ENCODE measurements around the gene ZFP92. TPM values are rescaled to one million over a fixed set of nuclear protein-coding genes. Genes with fewer than 3 reads are reported as not detected.

ZFP92 gene
- total and polyA plus RNA-seq, 4 donors: 0.23 to 0.99 (median 0.81) TPM

DNA sequence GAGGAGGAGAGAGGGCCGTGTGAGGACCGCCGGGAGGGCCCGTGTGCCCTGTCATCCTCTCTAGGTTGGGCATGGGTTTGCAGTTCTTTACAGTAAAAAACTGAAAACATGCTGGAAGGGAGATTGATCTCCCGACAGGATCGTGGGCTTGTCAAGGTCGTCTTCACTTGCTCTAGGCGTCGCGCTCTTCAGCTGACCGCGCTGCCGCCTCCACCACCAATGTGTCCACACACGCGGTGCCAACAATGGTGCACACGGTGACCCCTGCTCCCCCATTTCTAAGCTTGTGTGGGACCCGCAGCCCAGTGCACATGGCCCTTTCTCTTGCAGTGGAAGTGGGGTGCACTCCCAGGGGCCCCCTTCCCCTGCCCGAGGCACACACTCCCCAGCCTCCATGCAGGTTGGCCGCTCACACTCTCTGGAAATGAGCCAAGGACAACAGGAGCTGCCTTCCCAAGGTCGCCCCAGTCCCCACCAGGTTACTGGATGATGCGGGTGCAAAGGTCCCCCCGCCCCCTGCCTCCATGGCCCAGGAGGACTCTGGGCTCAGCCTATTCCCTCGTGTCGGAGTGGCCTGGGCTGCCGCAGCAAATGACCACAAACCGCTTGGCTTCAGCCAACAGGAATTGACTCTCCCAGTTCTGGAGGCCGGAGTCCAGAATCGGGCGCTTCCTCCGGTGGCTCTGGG, 1.7 kb upstream of the ZFP92 start:
- intact Hi-C loops (cut with DNase I): no loop called here
- 87 to 96% methylated on average over 28 to 30 of the region's 30 CpGs for WGBS, 2 donors
- no peaks in the 10 kb centered on the region for H3K36me3 ChIP-seq (ENCODE audit: control insufficient read depth in 1 of 2, insufficient read depth in 2 of 2, low read length in 1 of 2)
- no peaks in the 10 kb centered on the region for H3K9me3 ChIP-seq (ENCODE audit: control insufficient read depth, low read length)
- H3K4me3 ChIP-seq (ENCODE audit: low read length in 2 of 2): no peak overlapping the region
- H3K27me3 ChIP-seq (ENCODE audit: control insufficient read depth in 1 of 2, insufficient read depth in 2 of 2, low read length in 1 of 2): no peaks in the 10 kb centered on the region
- peaks cover 0 to 3% of the 10 kb centered on the region in 2 donors for H3K4me1 ChIP-seq (ENCODE audit: control insufficient read depth in 1 of 2, insufficient read depth in 2 of 2, low read length in 2 of 2)
- ATAC-seq (ENCODE audit: low FRiP score): no peak
- H3K27ac ChIP-seq (ENCODE audit: low read depth in 1 of 2, low read length in 2 of 2): no peak overlapping the region
- DNase-seq: peak in 1 of 2 donors; percentile 60

DNA sequence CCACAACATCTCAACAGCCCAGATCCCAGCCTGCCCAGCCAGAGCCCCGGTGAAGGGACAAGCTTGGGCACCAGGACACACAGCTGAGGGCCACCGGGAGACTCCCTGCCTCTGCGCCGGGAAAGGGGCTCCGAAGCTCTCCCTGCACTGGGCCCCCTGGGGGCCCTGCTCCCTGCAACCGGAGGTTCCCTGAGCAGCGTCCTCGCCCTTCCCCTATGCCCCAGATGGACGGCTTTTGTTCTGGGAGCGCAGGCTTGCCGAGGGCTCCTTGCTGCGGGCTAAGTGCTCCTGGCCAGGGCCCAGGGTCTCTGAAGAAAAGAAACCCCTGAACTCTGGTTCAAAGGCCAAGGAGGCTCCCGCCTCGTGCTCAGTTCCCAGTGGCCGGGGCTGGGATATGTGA, 899 bp upstream of the ZFP92 start:
- Histone ChIP-seq H3K27me3 (ENCODE audit: control insufficient read depth in 1 of 2, insufficient read depth in 2 of 2, low read length in 1 of 2) (no peaks in the 10 kb centered on the region), H3K9me3 (ENCODE audit: control insufficient read depth, low read length) (no peaks in the 10 kb centered on the region), H3K27ac (ENCODE audit: low read depth in 1 of 2, low read length in 2 of 2) (no peak overlapping the region), H3K4me3 (ENCODE audit: low read length in 2 of 2) (no peak overlapping the region), H3K36me3 (ENCODE audit: control insufficient read depth in 1 of 2, insufficient read depth in 2 of 2, low read length in 1 of 2) (no peaks in the 10 kb centered on the region), H3K4me1 (ENCODE audit: control insufficient read depth in 1 of 2, insufficient read depth in 2 of 2, low read length in 2 of 2) (peaks cover 0 to 3% of the 10 kb centered on the region in 2 donors)
- DNase-seq (peak in 1 of 2 donors; percentile 40), ATAC-seq (ENCODE audit: low FRiP score) (no peak)
- intact Hi-C loops (cut with DNase I): no loop called here
- 92 to 94% methylated on average over 15 of the region's 15 CpGs for WGBS, 2 donors

DNA sequence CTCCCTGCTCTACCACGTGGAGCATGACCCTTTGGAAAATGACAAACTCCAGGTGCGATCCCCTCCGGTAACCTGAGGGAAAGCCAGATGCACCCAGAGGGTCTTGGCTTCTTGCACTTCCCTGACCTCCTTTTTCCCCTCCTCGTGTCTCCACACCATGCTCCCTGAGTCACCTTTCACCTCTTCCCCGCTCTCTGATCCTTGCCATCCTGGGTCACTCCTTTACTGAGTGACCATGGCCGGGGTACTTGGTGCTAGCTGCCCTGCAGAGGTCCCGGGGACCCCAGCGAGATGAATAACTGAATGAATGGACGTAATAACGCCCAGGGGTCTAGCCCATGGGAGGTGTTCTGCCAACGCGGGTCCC, 401 bp upstream of the ZFP92 start:
- no peaks in the 10 kb centered on the region for H3K27me3 ChIP-seq (ENCODE audit: control insufficient read depth in 1 of 2, insufficient read depth in 2 of 2, low read length in 1 of 2)
- H3K4me1 ChIP-seq (ENCODE audit: control insufficient read depth in 1 of 2, insufficient read depth in 2 of 2, low read length in 2 of 2): peaks cover 0 to 3% of the 10 kb centered on the region in 2 donors
- no peak overlapping the region for H3K4me3 ChIP-seq (ENCODE audit: low read length in 2 of 2)
- H3K36me3 ChIP-seq (ENCODE audit: control insufficient read depth in 1 of 2, insufficient read depth in 2 of 2, low read length in 1 of 2): no peaks in the 10 kb centered on the region
- intact Hi-C loops (cut with DNase I): no loop called here
- DNase-seq (no peak), ATAC-seq (ENCODE audit: low FRiP score) (no peak)
- 46 to 61% methylated on average over 12 of the region's 12 CpGs for WGBS, 2 donors
- H3K27ac ChIP-seq (ENCODE audit: low read depth in 1 of 2, low read length in 2 of 2): no peak overlapping the region
- H3K9me3 ChIP-seq (ENCODE audit: control insufficient read depth, low read length): no peaks in the 10 kb centered on the region

DNA sequence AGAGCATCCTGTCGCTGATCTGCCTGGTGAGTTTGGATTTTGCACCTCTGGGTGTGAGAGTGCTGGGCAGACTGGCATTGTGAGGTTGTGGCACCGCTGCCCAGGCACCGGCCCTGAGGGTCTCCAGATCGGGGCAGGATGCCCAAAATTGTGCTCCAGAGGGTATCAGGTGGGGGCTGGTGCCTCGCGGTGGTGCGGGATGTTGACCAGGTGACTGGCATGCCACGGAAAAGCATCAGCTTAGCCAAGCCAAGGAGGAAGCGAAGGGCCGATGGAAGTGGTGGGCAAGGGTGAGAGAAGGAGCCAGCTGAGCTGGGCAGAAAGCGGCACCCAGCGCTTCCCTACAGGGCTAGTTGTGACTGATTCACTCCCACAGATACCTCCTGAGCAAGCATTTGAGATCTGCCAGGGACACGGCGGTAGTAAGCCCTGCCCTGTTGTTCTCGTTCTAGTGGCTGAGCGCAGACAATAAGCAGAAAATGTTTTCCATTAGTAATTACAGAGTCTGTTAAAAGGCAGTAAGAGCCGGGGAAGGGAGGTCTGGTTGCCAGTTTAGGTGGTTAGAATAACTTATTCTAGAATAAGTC, 809 bp downstream of the ZFP92 start:
- intact Hi-C loops (cut with DNase I): no loop called here
- H3K9me3 ChIP-seq (ENCODE audit: control insufficient read depth, low read length): no peaks in the 10 kb centered on the region
- 47 to 65% methylated on average over 17 of the region's 17 CpGs for WGBS, 2 donors
- DNase-seq (peak in 1 of 2 donors; percentile 72), ATAC-seq (ENCODE audit: low FRiP score) (no peak)
- peaks cover 0 to 3% of the 10 kb centered on the region in 2 donors for H3K4me1 ChIP-seq (ENCODE audit: control insufficient read depth in 1 of 2, insufficient read depth in 2 of 2, low read length in 2 of 2)
- no peak overlapping the region for H3K4me3 ChIP-seq (ENCODE audit: low read length in 2 of 2)
- no peaks in the 10 kb centered on the region for H3K27me3 ChIP-seq (ENCODE audit: control insufficient read depth in 1 of 2, insufficient read depth in 2 of 2, low read length in 1 of 2)
- no peaks in the 10 kb centered on the region for H3K36me3 ChIP-seq (ENCODE audit: control insufficient read depth in 1 of 2, insufficient read depth in 2 of 2, low read length in 1 of 2)
- H3K27ac ChIP-seq (ENCODE audit: low read depth in 1 of 2, low read length in 2 of 2): no peak overlapping the region

DNA sequence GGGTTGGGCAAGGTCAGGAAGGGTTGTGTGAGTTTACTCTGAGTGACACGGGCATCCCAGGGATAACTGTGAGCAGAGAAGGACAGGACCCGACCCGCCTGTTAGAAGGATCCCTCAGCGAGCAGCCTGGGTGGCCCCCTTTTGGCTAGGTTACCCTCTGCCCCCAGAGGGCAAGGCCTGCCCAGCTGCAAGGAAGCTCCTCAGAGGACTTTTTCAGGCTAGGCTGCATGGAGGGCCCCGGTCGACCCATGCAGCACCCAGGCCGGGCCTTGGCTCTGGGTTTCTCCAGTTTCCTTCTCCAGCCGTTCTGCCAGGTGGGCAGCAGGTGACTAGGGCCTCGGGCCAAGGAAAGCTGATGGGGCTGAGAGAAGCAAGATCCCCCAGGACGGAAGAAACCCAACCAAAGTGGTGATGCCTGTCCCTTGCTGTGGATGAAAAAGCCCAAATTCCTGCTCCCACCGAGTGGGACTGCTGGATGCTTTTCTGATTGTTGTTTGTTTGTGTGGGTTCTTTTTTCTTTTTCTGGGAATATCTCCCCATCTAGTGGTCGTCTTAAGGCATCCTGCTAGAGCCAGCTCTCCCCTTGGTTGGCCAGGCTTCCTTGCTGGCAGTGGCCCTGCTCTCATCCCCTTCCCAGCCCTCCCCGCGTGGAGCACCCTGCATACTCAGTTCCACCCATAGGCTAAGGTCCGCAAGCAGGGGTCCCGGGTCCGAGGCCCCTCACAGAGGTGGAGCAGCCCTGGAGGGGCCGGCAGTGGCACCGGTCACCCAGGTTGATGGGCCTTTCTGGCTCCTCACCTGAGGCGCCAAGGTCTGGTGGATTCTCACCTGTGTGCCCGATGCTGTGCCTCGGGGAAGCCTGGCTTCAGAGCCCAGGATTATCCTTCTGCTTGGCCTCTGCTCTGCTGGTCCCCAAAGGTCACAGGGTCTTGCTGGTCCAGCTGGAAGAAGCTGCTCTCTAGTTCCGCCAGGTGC, 1.8 kb downstream of the ZFP92 start:
- no peaks in the 10 kb centered on the region for H3K36me3 ChIP-seq (ENCODE audit: control insufficient read depth in 1 of 2, insufficient read depth in 2 of 2, low read length in 1 of 2)
- H3K4me3 ChIP-seq (ENCODE audit: low read length in 2 of 2): no peak overlapping the region
- peaks cover 0 to 3% of the 10 kb centered on the region in 2 donors for H3K4me1 ChIP-seq (ENCODE audit: control insufficient read depth in 1 of 2, insufficient read depth in 2 of 2, low read length in 2 of 2)
- H3K9me3 ChIP-seq (ENCODE audit: control insufficient read depth, low read length): no peaks in the 10 kb centered on the region
- ATAC-seq (ENCODE audit: low FRiP score): no peak
- intact Hi-C loops (cut with DNase I): no loop called here
- DNase-seq: peak in 1 of 2 donors; percentile 51
- H3K27me3 ChIP-seq (ENCODE audit: control insufficient read depth in 1 of 2, insufficient read depth in 2 of 2, low read length in 1 of 2): no peaks in the 10 kb centered on the region
- 87% methylated on average over 21 to 23 of the region's 23 CpGs for WGBS, 2 donors
- no peak overlapping the region for H3K27ac ChIP-seq (ENCODE audit: low read depth in 1 of 2, low read length in 2 of 2)

DNA sequence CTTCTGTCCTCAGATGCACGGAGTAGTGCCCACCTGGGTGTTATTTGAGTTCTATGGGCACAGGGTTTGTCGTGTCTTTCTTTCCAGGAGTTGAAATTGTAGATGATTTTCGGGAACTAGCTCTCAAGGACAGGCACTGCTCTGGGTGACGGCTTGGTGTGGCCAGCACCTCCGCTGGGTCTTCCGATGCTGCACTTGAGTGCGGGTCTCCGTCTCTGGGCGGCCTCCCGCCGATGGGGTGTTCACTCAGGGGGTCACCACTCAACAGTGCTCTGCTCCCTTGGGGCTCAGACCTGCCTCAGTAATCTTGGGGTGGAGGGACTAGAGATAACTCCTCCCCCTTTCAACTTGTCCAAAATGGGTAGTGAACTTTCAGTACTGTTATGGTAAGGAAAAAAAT, 2.5 kb downstream of the ZFP92 start:
- Histone ChIP-seq H3K27me3 (ENCODE audit: control insufficient read depth in 1 of 2, insufficient read depth in 2 of 2, low read length in 1 of 2) (no peaks in the 10 kb centered on the region), H3K36me3 (ENCODE audit: control insufficient read depth in 1 of 2, insufficient read depth in 2 of 2, low read length in 1 of 2) (no peaks in the 10 kb centered on the region), H3K9me3 (ENCODE audit: control insufficient read depth, low read length) (no peaks in the 10 kb centered on the region), H3K4me3 (ENCODE audit: low read length in 2 of 2) (no peak overlapping the region), H3K4me1 (ENCODE audit: control insufficient read depth in 1 of 2, insufficient read depth in 2 of 2, low read length in 2 of 2) (peaks cover 0 to 3% of the 10 kb centered on the region in 2 donors), H3K27ac (ENCODE audit: low read depth in 1 of 2, low read length in 2 of 2) (no peak overlapping the region)
- intact Hi-C loops (cut with DNase I): no loop called here
- WGBS, 2 donors: 88 to 89% methylated on average over 11 of the region's 11 CpGs
- ATAC-seq (ENCODE audit: low FRiP score): no peak
- peak in 1 of 2 donors; percentile 68 for DNase-seq

DNA sequence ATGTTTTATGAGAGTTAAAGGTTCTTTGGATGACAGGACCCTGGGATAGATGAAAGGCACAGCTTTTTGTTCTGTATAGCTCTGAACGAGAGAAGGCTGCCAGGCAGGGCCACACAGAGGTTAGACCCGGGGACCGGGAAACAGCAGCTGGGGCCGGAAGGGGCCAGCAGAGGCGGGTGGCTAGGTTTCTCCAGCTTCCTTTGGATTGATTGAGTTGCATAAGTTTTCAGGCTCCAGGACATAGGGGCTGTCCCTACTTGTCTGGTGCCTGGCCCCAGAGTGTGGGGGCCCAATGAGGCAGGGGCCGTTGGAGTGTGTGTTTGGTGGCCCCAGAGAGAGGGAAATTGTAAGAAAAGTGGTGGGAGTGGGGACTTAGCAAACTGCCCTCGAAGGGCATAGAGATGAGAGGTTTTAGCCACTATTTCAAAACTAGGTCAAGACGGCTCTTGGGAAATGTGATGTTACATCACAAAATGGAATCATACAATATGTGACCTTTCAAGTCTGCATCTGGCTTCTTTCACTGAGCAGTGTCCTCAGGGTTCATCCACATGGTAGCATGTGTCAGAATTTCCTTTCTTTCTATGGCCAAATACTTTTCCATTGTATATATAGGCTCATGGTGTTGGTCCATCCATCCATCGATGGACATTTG, 3.7 kb downstream of the ZFP92 start:
- peak in 1 of 2 donors; percentile 63 for DNase-seq

DNA sequence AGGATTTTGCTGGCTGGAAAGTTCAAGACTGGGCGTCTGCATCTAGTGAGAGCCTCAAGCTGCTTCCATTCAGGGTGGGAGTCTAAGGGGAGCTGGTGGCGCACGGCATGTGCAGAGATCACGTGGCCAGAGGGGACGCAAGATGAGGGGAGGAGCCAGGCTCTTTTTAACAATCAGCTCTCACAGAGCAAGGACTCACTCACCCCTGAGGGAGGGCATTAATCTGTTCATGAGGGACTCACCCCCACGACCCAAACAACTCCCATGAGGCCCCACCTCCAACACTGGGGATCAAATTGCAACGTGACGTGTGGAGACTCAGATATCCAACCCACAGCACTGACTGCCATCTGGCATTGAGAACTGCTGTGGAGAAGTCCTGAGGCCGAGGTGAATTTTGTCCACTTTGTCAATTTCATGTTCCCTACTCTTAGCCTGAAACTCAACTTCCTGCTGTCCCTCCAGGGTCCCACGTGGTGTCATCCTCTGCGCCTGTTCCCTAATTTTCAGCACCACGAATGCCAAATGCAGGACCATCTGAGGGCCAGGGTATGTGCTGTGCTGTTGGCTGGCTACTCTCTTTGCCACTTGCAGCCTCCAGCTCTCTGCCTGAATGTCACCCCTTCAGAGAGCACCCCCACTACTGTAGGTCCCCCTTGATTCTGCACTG, 5.6 kb downstream of the ZFP92 start:
- H3K4me3 ChIP-seq (ENCODE audit: low read length in 2 of 2): no peak overlapping the region
- 72 to 79% methylated on average over 12 of the region's 12 CpGs for WGBS, 2 donors
- ATAC-seq (ENCODE audit: low FRiP score) (no peak), DNase-seq (peak in 1 of 2 donors; percentile 16)
- H3K27ac ChIP-seq (ENCODE audit: low read depth in 1 of 2, low read length in 2 of 2): no peak overlapping the region
- H3K9me3 ChIP-seq (ENCODE audit: control insufficient read depth, low read length): no peaks in the 10 kb centered on the region
- H3K27me3 ChIP-seq (ENCODE audit: control insufficient read depth in 1 of 2, insufficient read depth in 2 of 2, low read length in 1 of 2): no peaks in the 10 kb centered on the region
- intact Hi-C loops (cut with DNase I): no loop called here
- peaks cover 0 to under 1% of the 10 kb centered on the region in 2 donors for H3K4me1 ChIP-seq (ENCODE audit: control insufficient read depth in 1 of 2, insufficient read depth in 2 of 2, low read length in 2 of 2)
- H3K36me3 ChIP-seq (ENCODE audit: control insufficient read depth in 1 of 2, insufficient read depth in 2 of 2, low read length in 1 of 2): no peaks in the 10 kb centered on the region

More for the DNA sequence above, 3.7 kb downstream of the ZFP92 start:
- intact Hi-C loops (cut with DNase I): no loop called here
- H3K4me3 ChIP-seq (ENCODE audit: low read length in 2 of 2): no peak overlapping the region
- H3K4me1 ChIP-seq (ENCODE audit: control insufficient read depth in 1 of 2, insufficient read depth in 2 of 2, low read length in 2 of 2): peaks cover 0 to 3% of the 10 kb centered on the region in 2 donors
- H3K9me3 ChIP-seq (ENCODE audit: control insufficient read depth, low read length): no peaks in the 10 kb centered on the region
- WGBS, 2 donors: 85 to 95% methylated on average over 9 of the region's 9 CpGs
- no peaks in the 10 kb centered on the region for H3K36me3 ChIP-seq (ENCODE audit: control insufficient read depth in 1 of 2, insufficient read depth in 2 of 2, low read length in 1 of 2)
- H3K27me3 ChIP-seq (ENCODE audit: control insufficient read depth in 1 of 2, insufficient read depth in 2 of 2, low read length in 1 of 2): no peaks in the 10 kb centered on the region
- no peak overlapping the region for H3K27ac ChIP-seq (ENCODE audit: low read depth in 1 of 2, low read length in 2 of 2)
- no peak for ATAC-seq (ENCODE audit: low FRiP score)
